Measurements from ENCODE around the gene TMEM72. TPM values are rescaled to one million over a fixed set of nuclear protein-coding genes. Genes with fewer than 3 reads are reported as not detected.

Gene TMEM72
- total and polyA plus RNA-seq, 4 donors: 0.02 to 0.33 TPM; not detected in 2

DNA sequence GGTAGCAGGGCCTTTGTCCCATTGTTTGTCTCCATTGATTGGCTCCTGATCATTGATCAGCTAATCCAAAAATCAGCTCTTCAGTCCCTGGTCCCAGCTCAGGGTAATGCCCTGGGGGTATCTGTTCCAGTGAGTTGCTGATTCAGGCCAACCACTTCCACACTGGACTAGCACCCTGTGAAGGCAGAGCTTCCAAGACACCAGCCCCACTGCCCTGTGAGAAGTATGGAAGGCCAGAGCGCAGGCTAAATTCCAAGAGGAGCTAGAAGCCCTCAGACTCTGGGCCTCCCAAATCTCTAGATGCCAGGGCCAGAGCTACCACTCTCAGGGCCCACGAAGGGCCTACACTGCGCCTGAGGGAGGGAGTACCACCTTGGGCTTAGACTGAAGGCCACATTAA, 10.4 kb downstream of the TMEM72 start:
- Histone ChIP-seq H3K27ac (ENCODE audit: low read depth in 1 of 2, low read length in 2 of 2) (no peak overlapping the region), H3K9me3 (ENCODE audit: control insufficient read depth in 4 of 4, low read length in 3 of 4) (no peaks in the 10 kb centered on the region), H3K36me3 (ENCODE audit: control insufficient read depth in 4 of 4, insufficient read depth in 3 of 4, low read depth in 1 of 4, low read length in 3 of 4) (no peaks in the 10 kb centered on the region), H3K4me1 (ENCODE audit: control insufficient read depth in 4 of 4, insufficient read depth in 4 of 4, low read length in 3 of 4) (no peaks in the 10 kb centered on the region), H3K9ac (ENCODE audit: low read depth in 1 of 2, low read length in 2 of 2) (no peak overlapping the region), H3K4me3 (ENCODE audit: low read depth in 1 of 3, low read length in 3 of 3) (no peak overlapping the region), H3K27me3 (ENCODE audit: control insufficient read depth in 4 of 4, insufficient read depth in 4 of 4, low read length in 3 of 4) (no peaks in the 10 kb centered on the region)
- WGBS: 97% methylated on average over 3 of the region's 3 CpGs
- no peak for DNase-seq (ENCODE audit: low spot score)
- TF ChIP-seq RAD21 (IDR thresholded peaks at IDR 0.05): no peak
- TF ChIP-seq HNF4G (IDR thresholded peaks at IDR 0.05): no peak
- no peak for TF ChIP-seq ZBTB33 (IDR thresholded peaks at IDR 0.05)
- no peak for TF ChIP-seq YY1 (IDR thresholded peaks at IDR 0.05)
- TF ChIP-seq, protein P1, sequence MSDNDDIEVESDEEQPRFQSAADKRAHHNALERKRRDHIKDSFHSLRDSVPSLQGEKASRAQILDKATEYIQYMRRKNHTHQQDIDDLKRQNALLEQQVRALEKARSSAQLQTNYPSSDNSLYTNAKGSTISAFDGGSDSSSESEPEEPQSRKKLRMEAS (IDR thresholded peaks at IDR 0.05): no peak
- no peak for TF ChIP-seq CTCF (IDR thresholded peaks at IDR 0.05; ENCODE audit: low read depth, low read length, missing input control)
- TF ChIP-seq FOXA2 (IDR thresholded peaks at IDR 0.05): no peak

- Histone ChIP-seq H3K27me3 (ENCODE audit: control insufficient read depth in 4 of 4, insufficient read depth in 4 of 4, low read length in 3 of 4) (no peaks in the 10 kb centered on the region), H3K4me1 (ENCODE audit: control insufficient read depth in 4 of 4, insufficient read depth in 4 of 4, low read length in 3 of 4) (no peaks in the 10 kb centered on the region), H3K36me3 (ENCODE audit: control insufficient read depth in 4 of 4, insufficient read depth in 3 of 4, low read depth in 1 of 4, low read length in 3 of 4) (no peaks in the 10 kb centered on the region), H3K27ac (ENCODE audit: low read depth in 1 of 2, low read length in 2 of 2) (no peak overlapping the region), H3K9me3 (ENCODE audit: control insufficient read depth in 4 of 4, low read length in 3 of 4) (no peaks in the 10 kb centered on the region), H3K4me3 (ENCODE audit: low read depth in 1 of 3, low read length in 3 of 3) (no peak overlapping the region), H3K9ac (ENCODE audit: low read depth in 1 of 2, low read length in 2 of 2) (no peak overlapping the region)
- no peak for DNase-seq (ENCODE audit: low spot score)
- no peak for TF ChIP-seq HNF4A (conservative IDR thresholded peaks at IDR 0.05)
- TF ChIP-seq SP1 (IDR thresholded peaks at IDR 0.05): no peak
- TF ChIP-seq RAD21 (IDR thresholded peaks at IDR 0.05): no peak
- TF ChIP-seq EGR1 (IDR thresholded peaks at IDR 0.05; ENCODE audit: low read depth in 2 of 2): no peak
- no peak for TF ChIP-seq FOXA1 (IDR thresholded peaks at IDR 0.05)
- 92% methylated on average over 5 of the region's 5 CpGs for WGBS
These were observed 10.9 kb downstream of the TMEM72 start for GRCh38 chr10:44922021-44922420.

GRCh38 chr10:44922796-44923545, 11.8 kb downstream of the TMEM72 start:
- Histone ChIP-seq H3K9ac (ENCODE audit: low read depth in 1 of 2, low read length in 2 of 2) (no peak overlapping the region), H3K4me3 (ENCODE audit: low read depth in 1 of 3, low read length in 3 of 3) (no peak overlapping the region), H3K36me3 (ENCODE audit: control insufficient read depth in 4 of 4, insufficient read depth in 3 of 4, low read depth in 1 of 4, low read length in 3 of 4) (no peaks in the 10 kb centered on the region), H3K4me1 (ENCODE audit: control insufficient read depth in 4 of 4, insufficient read depth in 4 of 4, low read length in 3 of 4) (peaks cover 0 to 5% (median 3%) of the 10 kb centered on the region in 4 donors), H3K9me3 (ENCODE audit: control insufficient read depth in 4 of 4, low read length in 3 of 4) (no peaks in the 10 kb centered on the region), H3K27ac (ENCODE audit: low read depth in 1 of 2, low read length in 2 of 2) (no peak overlapping the region), H3K27me3 (ENCODE audit: control insufficient read depth in 4 of 4, insufficient read depth in 4 of 4, low read length in 3 of 4) (no peaks in the 10 kb centered on the region)
- TF ChIP-seq TAF1 (conservative IDR thresholded peaks at IDR 0.05) (no peak), JUND (IDR thresholded peaks at IDR 0.05) (no peak), HNF4A (conservative IDR thresholded peaks at IDR 0.05) (no peak), CTCF (IDR thresholded peaks at IDR 0.05; ENCODE audit: low read depth, low read length, missing input control) (no peak), REST (IDR thresholded peaks at IDR 0.05) (no peak), RXRA (IDR thresholded peaks at IDR 0.05) (no peak), SP1 (IDR thresholded peaks at IDR 0.05) (no peak), FOXA1 (IDR thresholded peaks at IDR 0.05) (no peak), FOXA2 (IDR thresholded peaks at IDR 0.05) (no peak), RAD21 (IDR thresholded peaks at IDR 0.05) (no peak)
- TF ChIP-seq, protein P1 (IDR thresholded peaks at IDR 0.05): no peak
- no peak for DNase-seq (ENCODE audit: low spot score)
- WGBS: 88% methylated on average over 7 of the region's 7 CpGs
